Astrocyte of the spinal cord (primary cell): ENCODE measurements around the gene NR3C2.

Experiments used
- DNase-seq: peaks from one replicate; pipeline ENCODE4 v3.0.0; 2011; ENCODE audit warnings: low read depth, low spot score
- H3K4me3 ChIP-seq: 2 replicates; pipeline ENCODE4 v1.5.1; 2011; ENCODE audit warnings: low read depth, mild to moderate bottlenecking, low read length, moderate library complexity
- in situ Hi-C: cut with HindIII; loops from 2 replicates; pipeline ENCODE4 v1.10.0; 2017; ENCODE audit warnings: low sequenced_read_pairs
- TF ChIP-seq, protein P1 (sequence below): IDR thresholded peaks from 2 replicates; pipeline ENCODE4 v1.5.1; 2012; ENCODE audit warnings: low read depth, mild to moderate bottlenecking, low read length, inconsistent platforms

NR3C2 gene

DNA sequence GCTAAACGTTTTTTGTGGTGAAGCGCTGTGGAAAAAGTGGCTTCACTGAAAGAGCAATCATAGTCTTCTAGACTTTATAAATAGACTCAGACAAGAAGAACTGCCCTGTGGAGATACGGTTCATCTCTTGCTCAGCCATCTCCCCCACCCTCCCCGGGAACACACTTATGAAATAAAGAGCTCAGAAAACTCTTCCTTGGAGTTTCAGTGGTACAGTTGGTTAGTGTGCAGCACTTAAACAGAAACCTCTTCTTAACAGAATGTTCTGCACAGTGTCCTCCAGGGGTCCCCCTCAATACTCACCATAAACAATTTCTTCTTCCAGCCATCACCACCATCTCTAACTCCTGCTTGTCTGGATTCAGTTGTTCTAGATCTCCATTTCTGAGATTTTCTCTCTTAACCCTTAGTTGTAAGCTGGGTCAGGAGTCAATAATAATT, 397.3 kb downstream of the NR3C2 start:
- peak; percentile 30 for DNase-seq
- in situ Hi-C loops: no loop called here
- H3K4me3 ChIP-seq: no peak overlapping the region
- TF ChIP-seq, protein P1, sequence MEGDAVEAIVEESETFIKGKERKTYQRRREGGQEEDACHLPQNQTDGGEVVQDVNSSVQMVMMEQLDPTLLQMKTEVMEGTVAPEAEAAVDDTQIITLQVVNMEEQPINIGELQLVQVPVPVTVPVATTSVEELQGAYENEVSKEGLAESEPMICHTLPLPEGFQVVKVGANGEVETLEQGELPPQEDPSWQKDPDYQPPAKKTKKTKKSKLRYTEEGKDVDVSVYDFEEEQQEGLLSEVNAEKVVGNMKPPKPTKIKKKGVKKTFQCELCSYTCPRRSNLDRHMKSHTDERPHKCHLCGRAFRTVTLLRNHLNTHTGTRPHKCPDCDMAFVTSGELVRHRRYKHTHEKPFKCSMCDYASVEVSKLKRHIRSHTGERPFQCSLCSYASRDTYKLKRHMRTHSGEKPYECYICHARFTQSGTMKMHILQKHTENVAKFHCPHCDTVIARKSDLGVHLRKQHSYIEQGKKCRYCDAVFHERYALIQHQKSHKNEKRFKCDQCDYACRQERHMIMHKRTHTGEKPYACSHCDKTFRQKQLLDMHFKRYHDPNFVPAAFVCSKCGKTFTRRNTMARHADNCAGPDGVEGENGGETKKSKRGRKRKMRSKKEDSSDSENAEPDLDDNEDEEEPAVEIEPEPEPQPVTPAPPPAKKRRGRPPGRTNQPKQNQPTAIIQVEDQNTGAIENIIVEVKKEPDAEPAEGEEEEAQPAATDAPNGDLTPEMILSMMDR: peak; percentile 33

DNA sequence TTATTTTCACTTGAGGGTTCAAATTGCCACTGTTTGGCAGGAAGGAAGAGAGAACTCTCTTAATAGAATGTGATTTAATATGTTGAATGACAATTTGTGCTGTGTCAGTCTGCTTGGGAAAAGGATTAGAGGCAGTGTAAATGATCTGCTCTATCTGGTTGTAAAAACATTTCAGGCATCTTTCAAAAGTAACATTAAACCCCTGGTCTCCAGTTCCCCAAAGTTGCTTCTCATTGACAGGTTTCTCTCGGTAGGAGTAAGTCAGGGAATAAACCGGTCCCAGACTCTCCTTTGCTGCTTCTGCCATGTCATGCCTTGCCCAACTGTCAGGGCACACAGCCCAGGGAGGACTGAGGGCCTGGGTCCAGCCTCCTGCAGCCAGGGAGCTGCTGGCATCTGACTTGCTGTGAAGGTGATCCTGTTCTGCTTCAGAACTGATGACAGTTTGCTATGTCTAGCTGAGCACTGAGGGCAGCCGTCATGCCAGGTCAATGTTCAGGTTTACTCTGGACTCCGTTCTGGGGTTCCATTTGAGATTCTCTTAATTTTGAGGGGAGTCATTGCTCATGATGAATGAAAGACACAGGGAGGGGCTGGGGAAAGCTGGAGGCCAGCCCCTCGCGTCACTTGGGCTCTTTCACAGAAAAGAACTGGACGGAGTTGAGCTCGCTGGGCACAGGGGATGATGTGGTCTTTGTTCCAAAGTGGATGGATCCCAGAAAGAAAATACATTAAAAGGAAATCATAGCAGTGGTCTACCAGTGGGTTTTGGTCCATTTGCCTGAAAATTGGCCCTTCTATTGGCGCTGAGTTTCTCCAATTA, 397.9 kb downstream of the NR3C2 start:
- in situ Hi-C loops: no loop called here
- TF ChIP-seq, protein P1: no peak
- no peak for DNase-seq

DNA sequence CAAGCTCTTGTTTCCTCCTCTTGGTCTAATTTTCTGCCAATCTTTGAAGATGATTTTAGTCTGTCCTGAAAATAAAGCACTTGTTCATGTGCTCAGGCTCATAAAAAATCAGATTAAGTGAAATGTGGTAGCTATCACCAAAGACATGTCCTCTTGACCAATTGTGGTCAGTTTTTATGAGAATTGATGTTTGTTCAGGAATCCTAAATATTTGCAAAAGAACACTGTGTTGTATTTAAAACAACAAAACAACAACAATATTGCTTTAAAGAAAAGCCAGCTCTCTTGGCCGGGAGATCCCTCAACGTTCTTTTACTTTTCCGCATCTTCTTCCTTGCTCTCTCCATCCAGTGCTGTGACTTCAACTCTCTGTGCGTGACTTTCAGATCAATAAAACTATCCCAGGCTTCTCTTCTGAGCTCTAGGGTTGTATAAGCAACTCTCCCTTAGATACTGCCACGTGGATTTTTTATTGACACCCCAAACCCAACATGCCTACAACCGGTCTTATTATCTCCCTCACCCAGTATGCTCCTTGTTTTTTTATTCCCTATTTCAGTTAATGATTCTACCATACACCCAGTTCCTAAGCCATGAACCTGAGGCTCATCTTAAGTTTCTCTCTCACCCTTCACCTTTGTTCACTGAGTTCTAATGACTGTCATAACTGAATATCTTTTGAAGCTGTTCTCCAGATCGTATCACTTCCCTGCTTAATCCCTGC, 400.4 kb downstream of the NR3C2 start:
- TF ChIP-seq, protein P1: no peak
- no peak overlapping the region for H3K4me3 ChIP-seq
- in situ Hi-C loops: no loop called here
- no peak for DNase-seq

More for the DNA sequence above, 397.9 kb downstream of the NR3C2 start:
- H3K4me3 ChIP-seq: no peak overlapping the region

DNA sequence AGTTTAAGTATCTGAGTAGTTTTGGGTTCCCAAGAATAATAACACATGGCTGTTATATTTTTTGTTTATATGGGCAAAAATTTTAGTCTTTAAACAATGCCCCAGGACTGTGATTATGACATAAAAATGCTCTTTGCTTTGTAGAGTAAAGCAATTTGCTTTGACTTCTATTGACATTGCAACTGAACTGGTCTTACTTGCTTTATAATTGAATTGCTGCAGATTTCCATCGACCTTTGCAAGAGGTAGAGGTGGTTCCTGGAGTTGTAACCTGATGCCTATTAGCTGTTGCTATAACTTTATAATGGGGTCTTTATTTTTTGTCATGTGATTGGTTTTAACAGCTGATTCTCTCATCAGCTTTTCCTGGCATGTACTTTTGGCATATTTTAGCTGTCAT, 407.4 kb downstream of the NR3C2 start:
- TF ChIP-seq, protein P1: no peak
- H3K4me3 ChIP-seq: no peak overlapping the region
- in situ Hi-C loops: no loop called here
- no peak for DNase-seq

DNA sequence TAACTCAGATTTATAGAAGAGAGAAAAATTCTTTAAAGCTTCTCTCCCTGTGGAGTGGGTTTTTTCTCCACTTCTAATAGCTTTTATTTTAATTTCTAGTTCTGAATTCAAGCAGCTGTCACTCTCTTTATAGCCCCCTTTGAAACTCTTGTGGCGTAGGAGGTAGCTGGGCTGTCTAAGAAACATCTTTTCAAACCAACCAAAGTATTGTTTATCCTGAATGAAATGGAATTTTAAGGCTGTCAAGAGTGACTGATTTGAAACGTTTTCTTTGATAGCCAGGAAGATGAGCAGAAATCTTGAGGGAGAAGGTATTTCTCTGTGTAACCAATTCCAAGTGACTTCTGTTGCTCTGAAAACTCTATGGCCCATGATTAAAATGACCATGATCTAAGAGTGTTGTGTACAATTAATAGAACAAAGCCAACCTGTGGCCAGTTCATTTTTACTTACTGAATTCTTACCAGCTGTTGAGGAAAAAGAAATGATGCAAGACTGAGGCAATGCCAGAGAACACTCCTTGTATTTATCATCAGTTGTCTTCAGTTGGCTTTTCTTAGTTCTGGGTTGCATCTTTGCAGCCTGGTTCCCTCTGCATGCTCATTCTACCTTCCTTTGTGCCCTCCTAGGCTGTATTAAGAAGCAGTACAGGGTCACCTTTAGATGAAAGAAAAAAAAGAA, 411.9 kb downstream of the NR3C2 start:
- DNase-seq: peak; percentile 61
- in situ Hi-C loops: no loop called here
- TF ChIP-seq, protein P1: no peak

DNA sequence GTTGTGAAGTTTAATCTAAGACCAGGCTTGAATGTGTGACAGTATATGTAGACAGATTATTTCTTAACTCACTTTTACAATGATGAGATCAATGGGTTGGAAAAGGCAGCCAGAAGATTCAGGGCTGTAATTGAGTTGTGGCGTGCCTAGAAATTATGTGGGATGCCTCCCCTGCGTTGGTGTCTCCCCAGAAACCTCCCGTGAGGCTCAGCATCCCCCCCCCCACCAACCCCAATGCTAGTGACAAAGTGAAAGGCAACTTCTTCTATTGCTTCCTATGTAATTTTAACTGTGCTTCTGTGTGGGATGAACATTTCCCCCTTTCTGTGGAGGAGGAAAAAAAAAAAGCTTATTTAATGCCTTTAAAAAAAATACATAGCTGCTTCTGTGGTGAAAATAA, 412.4 kb downstream of the NR3C2 start:
- TF ChIP-seq, protein P1: no peak
- in situ Hi-C loops: no loop called here
- DNase-seq: no peak
- H3K4me3 ChIP-seq: no peak overlapping the region

More for the DNA sequence above, 411.9 kb downstream of the NR3C2 start:
- H3K4me3 ChIP-seq: no peak overlapping the region
